Measurements from ENCODE around the gene PRR13. TPM values are rescaled to one million over a fixed set of nuclear protein-coding genes. Genes with fewer than 3 reads are reported as not detected.
"Not testable (repeated sequence)": the region's sequence is repeated elsewhere in the genome, so short reads cannot be mapped to it uniquely, and the experiment has no call there.

Gene PRR13
- total and polyA plus RNA-seq, 7 donors, result 46.7 to 955 (median 68.1) TPM

DNA sequence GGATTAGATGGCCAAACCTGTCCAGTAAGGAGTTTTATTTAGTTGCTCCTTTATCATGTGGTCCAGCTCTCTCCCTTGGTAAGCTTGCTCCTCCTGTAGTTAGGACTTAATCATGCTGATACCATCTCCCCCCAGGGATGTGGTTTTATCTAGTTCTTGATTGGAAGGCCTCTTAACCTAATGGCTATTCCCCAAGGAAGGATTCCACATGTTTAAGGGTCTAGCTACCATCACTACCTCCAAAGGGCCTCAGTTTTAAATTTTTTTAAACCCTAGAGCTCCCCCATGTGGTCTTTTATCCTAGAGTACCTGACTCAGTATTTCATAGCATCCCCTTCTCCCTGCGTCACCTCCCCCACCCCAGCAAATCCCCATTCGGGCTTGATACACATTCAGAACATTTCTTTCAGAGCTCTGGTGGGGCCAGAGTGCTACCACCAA lies 35.3 kb downstream of the PRR13 start:
- no peak for TF ChIP-seq POLR2A (IDR thresholded peaks at IDR 0.05)
- TF ChIP-seq POLR2AphosphoS5 (IDR thresholded peaks at IDR 0.05), result no peak
- TF ChIP-seq, protein P1, sequence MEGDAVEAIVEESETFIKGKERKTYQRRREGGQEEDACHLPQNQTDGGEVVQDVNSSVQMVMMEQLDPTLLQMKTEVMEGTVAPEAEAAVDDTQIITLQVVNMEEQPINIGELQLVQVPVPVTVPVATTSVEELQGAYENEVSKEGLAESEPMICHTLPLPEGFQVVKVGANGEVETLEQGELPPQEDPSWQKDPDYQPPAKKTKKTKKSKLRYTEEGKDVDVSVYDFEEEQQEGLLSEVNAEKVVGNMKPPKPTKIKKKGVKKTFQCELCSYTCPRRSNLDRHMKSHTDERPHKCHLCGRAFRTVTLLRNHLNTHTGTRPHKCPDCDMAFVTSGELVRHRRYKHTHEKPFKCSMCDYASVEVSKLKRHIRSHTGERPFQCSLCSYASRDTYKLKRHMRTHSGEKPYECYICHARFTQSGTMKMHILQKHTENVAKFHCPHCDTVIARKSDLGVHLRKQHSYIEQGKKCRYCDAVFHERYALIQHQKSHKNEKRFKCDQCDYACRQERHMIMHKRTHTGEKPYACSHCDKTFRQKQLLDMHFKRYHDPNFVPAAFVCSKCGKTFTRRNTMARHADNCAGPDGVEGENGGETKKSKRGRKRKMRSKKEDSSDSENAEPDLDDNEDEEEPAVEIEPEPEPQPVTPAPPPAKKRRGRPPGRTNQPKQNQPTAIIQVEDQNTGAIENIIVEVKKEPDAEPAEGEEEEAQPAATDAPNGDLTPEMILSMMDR (IDR thresholded peaks at IDR 0.05), result no peak
- TF ChIP-seq EP300 (IDR thresholded peaks at IDR 0.05), result no peak
- peaks cover 55 to 100% (median 75%) of the 10 kb centered on the region in 4 donors for H3K36me3 ChIP-seq
- peaks cover 0 to 43% (median 20%) of the 10 kb centered on the region in 4 donors for H3K4me1 ChIP-seq
- peak overlapping the region in 3 of 4 donors; percentile 6 to 29 (median 27) for H3K27ac ChIP-seq
- intact Hi-C loops (cut with DNase I), result no loop called here
- no peak for DNase-seq
- WGBS, 2 donors, result 69 to 71% methylated on average over 2 of the region's 2 CpGs
- H3K4me3 ChIP-seq, result no peak overlapping the region
- no peaks in the 10 kb centered on the region for H3K27me3 ChIP-seq
- H3K9me3 ChIP-seq, result no peaks in the 10 kb centered on the region

DNA sequence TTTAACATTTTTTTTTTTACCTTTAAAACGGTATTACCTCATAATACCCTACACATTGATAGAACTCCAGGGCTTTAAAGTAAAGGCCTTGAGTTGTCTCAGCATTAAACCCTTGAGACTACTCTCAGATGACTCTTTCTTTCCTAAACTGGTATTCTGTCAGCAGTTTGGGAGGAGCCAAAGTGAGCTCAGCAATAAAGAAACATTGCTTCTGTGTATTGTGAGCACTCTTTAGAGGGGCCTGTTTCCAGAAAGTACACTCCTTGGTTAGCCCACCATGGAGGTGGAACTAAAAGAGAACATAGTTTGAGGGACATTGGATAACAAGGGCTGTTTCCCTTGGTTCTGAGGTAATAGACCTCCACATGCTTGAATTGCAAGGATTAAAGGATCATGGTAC lies 37.3 kb downstream of the PRR13 start:
- H3K4me3 ChIP-seq, result no peak overlapping the region
- peak overlapping the region in 3 of 4 donors; percentile 10 to 25 (median 13) for H3K27ac ChIP-seq
- H3K27me3 ChIP-seq, result no peaks in the 10 kb centered on the region
- WGBS, 2 donors, result 43 to 67% methylated on average over 1 of the region's 1 CpG
- peak; percentile 18 for DNase-seq
- H3K9me3 ChIP-seq, result no peaks in the 10 kb centered on the region
- peaks cover 46 to 100% (median 72%) of the 10 kb centered on the region in 4 donors for H3K36me3 ChIP-seq
- peaks cover 0 to 30% (median 13%) of the 10 kb centered on the region in 4 donors for H3K4me1 ChIP-seq
- TF ChIP-seq POLR2A (IDR thresholded peaks at IDR 0.05) (no peak), POLR2AphosphoS5 (IDR thresholded peaks at IDR 0.05) (no peak), EP300 (IDR thresholded peaks at IDR 0.05) (no peak)
- TF ChIP-seq, protein P1 (IDR thresholded peaks at IDR 0.05), result no peak
- intact Hi-C loops (cut with DNase I), result no loop called here

DNA sequence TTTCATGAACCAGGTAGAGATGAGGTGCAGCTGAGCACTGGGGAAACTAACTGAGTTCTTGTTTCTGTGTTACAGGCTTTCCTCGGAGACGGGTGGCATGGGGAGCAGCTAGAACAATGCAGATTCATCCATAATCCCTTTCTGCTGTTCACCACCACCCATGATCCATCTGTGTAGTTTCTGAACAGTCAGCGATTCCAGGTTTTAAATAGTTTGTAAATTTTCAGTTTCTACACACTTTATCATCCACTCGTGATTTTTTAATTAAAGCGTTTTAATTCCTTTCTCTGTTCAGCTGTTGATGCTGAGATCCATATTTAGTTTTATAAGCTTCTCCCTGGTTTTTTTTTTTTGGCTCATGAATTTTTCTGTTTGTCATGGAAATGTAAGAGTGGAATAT lies 37.8 kb downstream of the PRR13 start:
- Histone ChIP-seq H3K4me1 (peaks cover 0 to 26% (median 11%) of the 10 kb centered on the region in 4 donors), H3K27me3 (no peaks in the 10 kb centered on the region), H3K4me3 (no peak overlapping the region), H3K27ac (peak overlapping the region in 2 of 4 donors; percentile 10 to 13), H3K36me3 (peaks cover 41 to 100% (median 68%) of the 10 kb centered on the region in 4 donors), H3K9me3 (no peaks in the 10 kb centered on the region)
- whole genome bisulfite sequencing, 2 donors, result 84 to 85% methylated on average over 5 of the region's 5 CpGs
- DNase-seq, result peak; percentile 39
- intact Hi-C loops (cut with DNase I), result no loop called here
- TF ChIP-seq EP300 (IDR thresholded peaks at IDR 0.05) (no peak), POLR2AphosphoS5 (IDR thresholded peaks at IDR 0.05) (no peak), POLR2A (IDR thresholded peaks at IDR 0.05) (no peak)
- TF ChIP-seq, protein P1 (IDR thresholded peaks at IDR 0.05), result no peak

DNA sequence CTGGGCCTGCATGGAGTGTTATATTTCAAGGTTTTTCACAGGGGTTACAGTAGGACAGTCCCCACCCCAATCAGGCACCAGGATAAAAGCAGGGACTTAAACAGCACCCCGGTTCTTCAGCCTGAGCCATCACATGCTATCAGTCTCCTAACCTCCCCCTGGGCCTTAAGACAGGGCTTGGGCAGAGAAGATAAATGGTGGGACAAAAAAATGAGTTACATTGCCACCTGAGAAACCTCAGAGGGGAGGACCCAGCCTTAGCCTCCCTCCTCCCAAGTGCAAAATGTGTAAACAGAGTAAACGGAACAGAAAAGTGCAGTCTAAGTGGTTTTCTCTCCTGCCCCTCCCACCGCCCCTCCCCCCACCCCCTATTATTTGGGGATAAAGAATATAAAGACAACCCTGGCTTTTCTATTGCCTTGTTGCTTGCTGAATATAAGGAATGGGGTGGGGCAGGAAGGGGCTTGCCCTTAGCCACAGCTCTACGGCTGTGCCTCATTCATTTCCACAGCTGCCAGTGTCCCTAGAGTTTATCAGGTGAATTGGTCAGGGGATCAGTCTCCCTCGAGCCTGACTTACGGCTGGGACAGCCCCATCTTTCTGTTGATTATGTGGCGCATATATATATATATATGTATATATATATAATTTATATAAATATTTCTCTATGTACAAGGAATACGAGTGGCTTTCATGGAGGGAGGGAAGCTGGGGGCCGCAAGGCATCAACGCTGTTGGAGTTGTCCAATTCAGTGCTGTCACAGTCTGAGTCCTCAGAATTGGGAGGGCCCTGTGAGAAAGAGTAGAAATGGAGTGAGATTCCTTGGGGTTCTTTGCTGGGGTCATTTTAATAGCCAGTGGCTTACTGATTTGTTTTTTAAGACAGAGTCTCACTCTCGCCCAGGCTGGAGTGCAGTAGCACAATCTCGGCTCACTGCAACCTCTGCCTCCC lies 39.2 kb downstream of the PRR13 start:
- H3K9me3 ChIP-seq, result no peaks in the 10 kb centered on the region
- TF ChIP-seq, protein P1 (IDR thresholded peaks at IDR 0.05), result no peak
- no peak for TF ChIP-seq POLR2AphosphoS5 (IDR thresholded peaks at IDR 0.05)
- TF ChIP-seq POLR2A (IDR thresholded peaks at IDR 0.05), result no peak
- peaks cover 0 to 16% (median 5%) of the 10 kb centered on the region in 4 donors for H3K4me1 ChIP-seq
- DNase-seq, result peak; percentile 52
- H3K4me3 ChIP-seq, result no peak overlapping the region
- intact Hi-C loops (cut with DNase I), result no loop called here
- 78 to 79% methylated on average over 12 of the region's 12 CpGs for WGBS, 2 donors
- peaks cover 26 to 100% (median 62%) of the 10 kb centered on the region in 4 donors for H3K36me3 ChIP-seq
- H3K27ac ChIP-seq, result peak overlapping the region in 2 of 4 donors; percentile 5 to 38
- no peaks in the 10 kb centered on the region for H3K27me3 ChIP-seq

DNA sequence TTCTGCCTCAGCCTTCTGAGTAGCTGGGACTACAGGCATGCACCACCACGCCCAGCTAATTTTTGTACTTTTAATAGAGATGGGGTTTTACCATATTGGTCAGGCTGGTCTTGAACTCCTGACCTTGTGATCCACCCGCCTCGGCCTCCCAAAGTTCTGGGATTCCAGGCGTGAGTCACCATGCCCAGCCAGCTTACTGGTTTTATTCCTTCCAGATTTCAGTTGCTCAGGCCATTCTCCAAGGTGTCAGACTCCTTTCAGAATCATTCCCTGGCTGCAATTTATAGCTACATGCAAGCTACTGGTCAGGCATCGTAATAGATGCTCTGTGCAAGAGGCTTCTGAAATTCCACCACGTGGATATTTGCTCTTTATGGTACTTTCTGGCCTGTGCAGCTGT lies 39.9 kb downstream of the PRR13 start:
- H3K36me3 ChIP-seq, result peaks cover 20 to 100% (median 62%) of the 10 kb centered on the region in 4 donors
- H3K27me3 ChIP-seq; H3K9me3 ChIP-seq; intact Hi-C loops (cut with DNase I); H3K4me3 ChIP-seq: not testable (repeated sequence)
- peak; percentile 39 for DNase-seq
- peak overlapping the region in 3 of 4 donors; percentile 3 to 38 (median 6) for H3K27ac ChIP-seq
- H3K4me1 ChIP-seq, result peaks cover 0 to 14% (median 5%) of the 10 kb centered on the region in 4 donors
- WGBS, 2 donors, result 73 to 86% methylated on average over 6 of the region's 6 CpGs
